Gastroesophageal sphincter (tissue), 4 donors: ENCODE measurements around the gene PCK2. TPM values are rescaled to one million over a fixed set of nuclear protein-coding genes. Genes with fewer than 3 reads are reported as not detected.
A peak's percentile ranks its signal among the peaks of the same experiment; 100 is the strongest.
"Not testable (repeated sequence)": the region's sequence is repeated elsewhere in the genome, so short reads cannot be mapped to it uniquely, and the experiment has no call there.

Experiments
- ATAC-seq: fragments of 150-250 bp; one replicate; pipeline ENCODE4 v1.9.1; 2016; ENCODE audit warnings: mild to moderate bottlenecking, moderate library complexity
- H3K27ac ChIP-seq, 4 donors: fragments of 200-600 bp; sonication (generic) in 3 of 4; 1 replicate in 3 of 4; 2 replicates in 1 of 4; pipeline ENCODE4 v1.5.1; 2016 to 2019
- H3K27me3 ChIP-seq: fragments of 200-600 bp; sonication (generic); one replicate; pipeline ENCODE4 v1.5.1; 2019
- H3K36me3 ChIP-seq, 2 donors: fragments of 200-600 bp; sonication (generic); one replicate each; pipeline ENCODE4 v1.5.1; 2019; ENCODE audit warnings: control low read depth in 1 of 2
- H3K4me1 ChIP-seq, 3 donors: fragments of 200-600 bp; sonication (generic); 1 replicate in 2 of 3; 2 replicates in 1 of 3; pipeline ENCODE4 v1.5.1; 2016 to 2019; ENCODE audit warnings: control low read depth in 2 of 3
- H3K4me3 ChIP-seq, 2 donors: fragments of 200-600 bp; sonication (generic); one replicate each; pipeline ENCODE4 v1.5.1; 2019; ENCODE audit warnings: mild to moderate bottlenecking in 1 of 2, moderate library complexity in 1 of 2
- H3K9me3 ChIP-seq, 3 donors: fragments of 200-600 bp; sonication (generic); one replicate each; pipeline ENCODE4 v1.5.1; 2017 to 2019; ENCODE audit warnings: control low read depth in 2 of 3
- EP300 ChIP-seq: sonication (generic); formaldehyde crosslinking; IDR thresholded peaks from one replicate; pipeline ENCODE4 v1.6.1; 2017; ENCODE audit warnings: antibody characterized with exemption, mild to moderate bottlenecking
- POLR2A ChIP-seq, 2 donors: fragments of 450-650 bp; IDR thresholded peaks; one replicate each; pipeline ENCODE4 v1.6.1; 2017; ENCODE audit warnings: antibody characterized with exemption in 2 of 2, mild to moderate bottlenecking in 2 of 2, moderate library complexity in 1 of 2
- POLR2AphosphoS5 ChIP-seq: sonication (generic); formaldehyde crosslinking; IDR thresholded peaks from one replicate; pipeline ENCODE4 v1.6.1; 2017; ENCODE audit warnings: antibody characterized with exemption
- WGBS, 2 donors: methylation state at CpG; one replicate each; pipeline ENCODE4 v1.1.5; 2018; ENCODE audit warnings: low coverage in 1 of 2; 5-methylcytosine and 5-hydroxymethylcytosine counted together
- total RNA-seq, 4 donors: library from RNA; depleted of rRNA; stranded (reverse); fragments of >200 nt; gene quantifications; one replicate each; pipeline ENCODE4 v1.1.0, GENCODE V29; 2016
- TF ChIP-seq, protein P1 (sequence below), 4 experiments: fragments of 200-600 bp in 2 of 4; fragments of 450-650 bp in 2 of 4; sonication (generic) in 1 of 4; IDR thresholded peaks; one replicate each; pipeline ENCODE4 v1.5.1; 2017 to 2019; ENCODE audit warnings: antibody characterized with exemption in 4 of 4, mild to moderate bottlenecking in 2 of 4, moderate library complexity in 2 of 4

The PCK2 gene
- 10 to 100 TPM in 3 of 4 donors, 1 to 10 TPM in 1; 9.2 to 14.9 (median 11.6) TPM for total RNA-seq

DNA sequence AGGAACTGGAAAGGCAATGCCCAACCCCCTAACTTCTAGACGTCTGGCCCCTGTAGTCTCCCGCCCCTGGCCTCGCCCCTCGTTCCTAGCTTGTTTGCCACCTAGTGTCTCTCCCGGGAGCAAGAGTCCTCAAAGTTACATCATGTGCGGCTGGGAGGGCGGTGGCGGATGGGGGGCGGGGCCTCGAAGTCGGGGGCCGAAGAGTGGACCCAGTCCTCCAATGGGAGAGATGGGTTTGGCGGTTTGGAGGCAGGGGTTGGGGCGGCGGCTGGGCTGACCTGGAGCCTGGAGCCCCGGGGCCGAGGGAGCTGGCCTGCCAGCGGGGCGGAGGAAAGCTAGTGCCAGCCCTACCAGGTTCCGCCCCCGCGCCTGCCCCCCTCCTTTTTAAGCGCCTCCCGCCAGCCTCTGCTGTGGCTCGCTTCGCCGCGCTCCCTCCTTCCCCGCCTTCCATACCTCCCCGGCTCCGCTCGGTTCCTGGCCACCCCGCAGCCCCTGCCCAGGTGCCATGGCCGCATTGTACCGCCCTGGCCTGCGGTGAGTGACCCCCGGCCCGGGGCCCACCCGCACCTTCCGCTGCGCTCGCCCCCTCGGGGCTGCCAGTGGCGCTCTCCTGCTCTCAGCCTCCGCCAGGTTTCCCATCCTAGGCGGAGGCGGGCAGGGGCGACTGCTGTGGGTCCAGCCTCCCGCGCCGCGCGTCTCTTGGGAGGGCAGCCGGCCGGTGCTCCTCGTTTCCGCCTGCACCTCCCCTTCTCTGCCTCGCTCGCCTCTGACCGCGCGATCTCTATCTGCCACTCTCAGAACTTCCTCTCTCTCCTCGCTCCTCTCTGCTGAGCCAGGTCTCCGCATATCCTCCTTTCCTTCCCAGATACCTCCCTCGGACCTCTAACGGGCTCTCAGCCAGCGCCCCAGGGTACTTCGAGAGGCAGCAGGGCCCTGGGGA lies at the start of gene PCK2:
Gene PCK2 (plus strand): TSS at position 411 of the 940 bp plus-strand sequence. CDS start 95 bp downstream, at position 506.
- peaks cover 0 to 31% (median 8%) of the 10 kb centered on the region in 3 donors for H3K4me1 ChIP-seq
- peak; percentile 96 for ATAC-seq
- H3K9me3 ChIP-seq = no peaks in the 10 kb centered on the region
- H3K27me3 ChIP-seq = no peaks in the 10 kb centered on the region
- H3K27ac ChIP-seq = peak within 1 kb of the TSS; percentile 62 to 97 (median 94)
- 0% methylated on average over 4 to 35 of the region's 68 CpGs for WGBS, 2 donors
- TF ChIP-seq POLR2A (IDR thresholded peaks at IDR 0.05) (peak; percentile 46 to 53), EP300 (no peak), POLR2AphosphoS5 (no peak)
- TF ChIP-seq, protein P1, sequence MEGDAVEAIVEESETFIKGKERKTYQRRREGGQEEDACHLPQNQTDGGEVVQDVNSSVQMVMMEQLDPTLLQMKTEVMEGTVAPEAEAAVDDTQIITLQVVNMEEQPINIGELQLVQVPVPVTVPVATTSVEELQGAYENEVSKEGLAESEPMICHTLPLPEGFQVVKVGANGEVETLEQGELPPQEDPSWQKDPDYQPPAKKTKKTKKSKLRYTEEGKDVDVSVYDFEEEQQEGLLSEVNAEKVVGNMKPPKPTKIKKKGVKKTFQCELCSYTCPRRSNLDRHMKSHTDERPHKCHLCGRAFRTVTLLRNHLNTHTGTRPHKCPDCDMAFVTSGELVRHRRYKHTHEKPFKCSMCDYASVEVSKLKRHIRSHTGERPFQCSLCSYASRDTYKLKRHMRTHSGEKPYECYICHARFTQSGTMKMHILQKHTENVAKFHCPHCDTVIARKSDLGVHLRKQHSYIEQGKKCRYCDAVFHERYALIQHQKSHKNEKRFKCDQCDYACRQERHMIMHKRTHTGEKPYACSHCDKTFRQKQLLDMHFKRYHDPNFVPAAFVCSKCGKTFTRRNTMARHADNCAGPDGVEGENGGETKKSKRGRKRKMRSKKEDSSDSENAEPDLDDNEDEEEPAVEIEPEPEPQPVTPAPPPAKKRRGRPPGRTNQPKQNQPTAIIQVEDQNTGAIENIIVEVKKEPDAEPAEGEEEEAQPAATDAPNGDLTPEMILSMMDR (IDR thresholded peaks at IDR 0.05) = peak in 3 of 4 experiments; percentile 18 to 33 (median 18)
- H3K36me3 ChIP-seq = peaks cover 0 to 16% of the 10 kb centered on the region in 2 donors
- H3K4me3 ChIP-seq = peak within 1 kb of the TSS; percentile 59 to 94

DNA sequence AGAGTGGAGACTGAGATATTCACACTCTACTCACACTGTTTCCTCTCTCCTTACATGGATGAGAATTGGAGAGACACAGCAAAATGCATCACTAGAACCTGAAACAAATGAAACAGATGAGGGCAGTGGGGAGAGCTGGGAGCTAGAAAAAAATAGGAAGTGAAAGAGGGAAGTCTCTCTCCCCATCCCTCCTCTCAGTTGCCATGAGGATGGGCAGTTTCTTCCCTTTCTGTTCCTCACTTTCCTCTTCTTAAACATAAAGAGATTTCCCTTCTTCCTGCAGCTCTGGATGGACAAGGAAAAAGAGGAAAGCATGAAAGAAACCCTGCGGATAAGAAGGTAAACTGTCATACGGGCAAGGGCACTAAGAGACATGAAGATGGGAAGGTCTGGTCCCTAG lies 45.1 kb upstream of the PCK2 start:
- H3K27me3 ChIP-seq, H3K36me3 ChIP-seq, H3K9me3 ChIP-seq, ATAC-seq, H3K27ac ChIP-seq, H3K4me3 ChIP-seq: not testable (repeated sequence)
- H3K4me1 ChIP-seq = peaks cover 2 to 21% (median 8%) of the 10 kb centered on the region in 3 donors
- no CpG with 5 or more reads among the region's 2 CpGs for WGBS, 2 donors

DNA sequence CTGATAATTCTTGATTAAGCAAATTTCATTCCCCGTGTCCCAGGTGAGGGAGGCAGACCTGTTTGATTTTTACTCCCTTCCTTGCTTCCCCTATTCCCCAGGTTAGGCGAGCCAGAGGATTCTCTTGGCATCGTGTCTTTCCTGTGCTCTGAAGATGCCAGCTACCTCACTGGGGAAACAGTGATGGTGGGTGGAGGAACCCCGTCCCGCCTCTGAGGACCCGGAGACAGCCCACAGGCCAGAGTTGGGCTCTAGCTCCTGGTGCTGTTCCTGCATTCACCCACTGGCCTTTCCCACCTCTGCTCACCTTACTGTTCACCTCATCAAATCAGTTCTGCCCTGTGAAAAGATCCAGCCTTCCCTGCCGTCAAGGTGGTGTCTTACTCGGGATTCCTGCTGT lies 43.4 kb upstream of the PCK2 start:
- H3K27ac ChIP-seq, H3K36me3 ChIP-seq, H3K4me3 ChIP-seq, H3K9me3 ChIP-seq, ATAC-seq: not testable (repeated sequence)
- H3K27me3 ChIP-seq = peaks cover 23% of the 10 kb centered on the region
- H3K4me1 ChIP-seq = peaks cover 2 to 21% (median 8%) of the 10 kb centered on the region in 3 donors
- WGBS, 2 donors = 86 to 89% methylated on average over 5 to 6 of the region's 8 CpGs

DNA sequence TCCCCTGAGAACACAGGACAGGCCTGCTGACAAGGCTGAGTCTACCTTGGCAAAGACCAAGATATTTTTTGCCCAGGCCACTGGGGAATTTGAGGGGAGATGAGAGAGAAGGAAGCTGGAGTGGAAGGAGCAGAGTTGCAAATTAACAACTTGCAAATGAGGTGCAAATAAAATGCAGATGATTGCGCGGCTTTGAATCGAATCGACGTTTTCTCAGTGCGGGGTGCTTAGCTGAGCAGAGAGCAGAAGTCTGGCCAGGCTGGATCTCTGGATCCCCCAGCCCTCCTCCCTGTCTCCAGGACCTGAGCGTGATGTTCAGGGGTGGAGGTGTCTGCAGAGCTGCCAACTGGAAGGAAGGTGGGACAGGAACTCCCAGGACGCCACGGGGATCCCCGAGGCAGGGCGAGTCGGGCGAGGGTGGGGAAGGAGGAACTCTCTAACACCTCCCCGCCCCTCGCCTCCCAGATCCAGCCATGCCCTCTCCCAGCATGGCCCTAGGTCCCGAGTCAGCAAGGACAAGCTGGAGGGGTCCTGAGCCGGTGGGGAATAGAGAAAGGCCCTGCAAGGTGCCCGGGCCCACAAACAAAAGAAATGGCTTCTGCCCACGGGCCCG lies 42.8 kb upstream of the PCK2 start:
- ATAC-seq = no peak

DNA sequence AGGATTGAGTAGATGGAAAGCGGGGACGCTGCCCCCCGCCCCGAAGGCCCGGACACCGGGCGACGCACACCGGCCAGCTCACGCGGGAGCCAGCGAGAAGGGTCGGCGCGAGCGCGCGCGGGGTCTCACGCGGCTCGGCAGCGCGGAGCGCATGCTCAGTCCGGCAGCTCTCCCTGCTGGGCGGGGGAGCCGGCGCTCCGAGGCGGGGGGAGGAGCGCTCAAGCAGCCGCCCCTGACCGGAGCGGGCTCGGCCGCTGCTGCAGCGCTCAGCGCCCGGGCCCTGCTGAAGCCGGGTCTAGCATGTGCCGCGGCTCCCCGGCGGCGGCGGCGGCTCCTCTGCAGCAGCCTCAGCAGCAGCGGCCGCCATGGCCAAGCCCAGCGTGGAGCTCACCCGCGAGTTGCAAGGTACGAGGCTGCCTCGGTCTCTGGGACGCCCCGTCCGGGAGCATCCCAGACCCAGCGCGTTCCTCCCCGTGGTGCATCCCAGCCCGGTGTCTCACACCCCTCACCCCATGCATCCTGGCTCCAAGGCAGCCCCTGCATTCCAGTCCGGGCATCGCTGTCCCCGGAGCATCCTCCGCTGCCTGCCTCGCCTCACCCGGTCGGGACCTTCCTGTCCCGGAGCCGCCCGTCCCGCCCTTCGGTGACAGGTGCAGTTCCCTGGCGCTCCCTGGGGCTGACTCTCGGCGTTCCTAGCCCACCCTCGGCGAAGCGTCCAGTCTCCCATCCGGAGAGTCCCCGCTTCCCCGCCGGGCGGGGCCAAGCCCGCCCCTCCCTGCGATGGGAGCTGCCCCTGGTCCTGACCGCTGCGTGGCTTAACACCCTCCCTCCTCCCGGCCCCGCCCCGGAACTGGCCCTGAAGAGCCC lies 42.1 kb upstream of the PCK2 start, which contains the start of gene CARMIL3:
Gene CARMIL3 (plus strand): TSS at position 221 of the 867 bp plus-strand sequence. CDS start 145 bp downstream, at position 366.
- peaks cover 35% of the 10 kb centered on the region for H3K27me3 ChIP-seq
- no peaks in the 10 kb centered on the region for H3K9me3 ChIP-seq
- H3K36me3 ChIP-seq = no peaks in the 10 kb centered on the region
- H3K27ac ChIP-seq = peak within 1 kb of the TSS in 3 of 4 donors; percentile 48 to 73 (median 53)
- ATAC-seq = peak; percentile 91
- WGBS, 2 donors = 0% methylated on average over 14 of the region's 92 CpGs; no CpG with 5 or more reads in 1 of the 2 donors
- peaks cover 2 to 21% (median 8%) of the 10 kb centered on the region in 3 donors for H3K4me1 ChIP-seq
- H3K4me3 ChIP-seq = peak within 1 kb of the TSS; percentile 38 to 66
- TF ChIP-seq POLR2AphosphoS5 = no peak
- TF ChIP-seq, protein P1 (IDR thresholded peaks at IDR 0.05) = peak in 1 of 4 experiments; percentile 5
- TF ChIP-seq POLR2A (IDR thresholded peaks at IDR 0.05) = peak in 1 of 2 donors; percentile 25
- no peak for TF ChIP-seq EP300

More for the DNA sequence above, 42.8 kb upstream of the PCK2 start:
- no peaks in the 10 kb centered on the region for H3K9me3 ChIP-seq
- WGBS, 2 donors = 75% methylated on average over 6 of the region's 20 CpGs; no CpG with 5 or more reads in 1 of the 2 donors
- peak overlapping the region in 3 of 4 donors; percentile 48 to 73 (median 53) for H3K27ac ChIP-seq
- H3K4me1 ChIP-seq = peaks cover 2 to 21% (median 8%) of the 10 kb centered on the region in 3 donors
- H3K27me3 ChIP-seq = peaks cover 28% of the 10 kb centered on the region
- no peaks in the 10 kb centered on the region for H3K36me3 ChIP-seq
- peak overlapping the region; percentile 38 to 66 for H3K4me3 ChIP-seq
- TF ChIP-seq, protein P1 (IDR thresholded peaks at IDR 0.05) = no peak
- TF ChIP-seq EP300 = no peak
- TF ChIP-seq POLR2A (IDR thresholded peaks at IDR 0.05) = no peak
- no peak for TF ChIP-seq POLR2AphosphoS5
